Muscle layer of duodenum (tissue), 2 donors: ENCODE measurements around the gene CMTM7.

Experiments used
- H3K27ac ChIP-seq: one replicate; pipeline ENCODE4 v1.7.0; 2013; ENCODE audit warnings: mild to moderate bottlenecking, low read length
- H3K27me3 ChIP-seq: one replicate; pipeline ENCODE4 v1.7.0; 2013; ENCODE audit warnings: low read depth, mild to moderate bottlenecking, control low read depth, low read length
- H3K36me3 ChIP-seq, 2 donors: one replicate each; pipeline ENCODE4 v1.7.0; 2013; ENCODE audit warnings: low read length in 2 of 2, control low read depth in 1 of 2, mild to moderate bottlenecking in 1 of 2; ENCODE audit not compliant: insufficient read depth in 2 of 2, control insufficient read depth in 1 of 2
- H3K4me1 ChIP-seq, 2 donors: one replicate each; pipeline ENCODE4 v1.7.0; 2013; ENCODE audit warnings: low read length in 2 of 2, mild to moderate bottlenecking in 2 of 2, control low read depth in 1 of 2, moderate library complexity in 1 of 2; ENCODE audit not compliant: insufficient read depth in 2 of 2, control insufficient read depth in 1 of 2
- H3K4me3 ChIP-seq, 2 donors: one replicate each; pipeline ENCODE4 v1.7.0; 2013; ENCODE audit warnings: low read length in 2 of 2, low read depth in 1 of 2, mild to moderate bottlenecking in 1 of 2
- H3K9me3 ChIP-seq, 2 donors: one replicate each; pipeline ENCODE4 v1.7.0; 2013; ENCODE audit warnings: low read length in 2 of 2, control low read depth in 1 of 2, mild to moderate bottlenecking in 1 of 2; ENCODE audit not compliant: control insufficient read depth in 1 of 2
- donor health status: healthy.

CMTM7 gene

GRCh38 chr3:32391643-32392535 is at the start of gene CMTM7:
CMTM7 (plus strand) TSS chr3:32391853; CDS start chr3:32391907, 54 bp downstream.
- Histone ChIP-seq H3K27ac (peak within 1 kb of the TSS; percentile 66), H3K9me3 (no peaks in the 10 kb centered on the region), H3K27me3 (no peaks in the 10 kb centered on the region), H3K4me1 (peaks cover 0 to 4% of the 10 kb centered on the region in 2 donors), H3K36me3 (no peaks in the 10 kb centered on the region), H3K4me3 (peak within 1 kb of the TSS; percentile 45 to 78)

DNA sequence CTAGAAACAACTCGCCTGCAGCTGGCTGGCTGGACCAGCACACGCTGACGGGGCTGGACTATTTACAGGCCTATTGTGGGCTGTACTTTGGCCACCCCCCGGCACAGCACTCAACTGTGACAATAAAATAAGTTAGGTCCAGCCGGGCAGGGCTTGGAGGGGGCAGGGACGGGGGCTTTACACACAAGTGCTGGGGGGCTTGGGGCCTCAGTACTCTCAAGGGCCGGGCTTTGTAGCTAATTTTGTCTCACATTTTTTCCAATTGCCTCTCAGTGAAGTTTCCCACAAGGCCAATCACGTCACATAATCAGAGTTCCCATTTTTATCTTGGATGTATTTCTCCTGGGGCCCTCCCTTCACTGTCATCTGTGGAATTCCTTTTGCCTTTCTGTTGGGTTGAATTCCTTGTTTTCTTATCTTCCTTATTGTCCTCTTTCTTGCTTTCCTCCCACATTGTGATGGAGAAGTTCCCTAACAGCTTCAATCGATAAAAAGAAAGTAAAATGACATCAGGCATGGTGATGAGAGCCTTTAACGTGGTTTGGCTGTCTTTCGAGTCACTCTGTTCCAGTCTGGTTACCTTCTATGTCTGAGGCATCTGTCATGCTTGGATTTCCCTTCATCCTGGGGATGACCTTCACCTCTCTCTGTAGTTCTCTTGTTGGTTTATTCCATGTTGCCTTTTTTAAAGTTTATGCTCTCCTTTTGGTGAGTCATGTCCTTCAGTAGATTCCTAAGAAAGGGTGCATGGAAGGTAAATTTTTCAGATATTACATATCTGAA is 44.1 kb upstream of the CMTM7 start:
- Histone ChIP-seq H3K4me1 (no peaks in the 10 kb centered on the region), H3K4me3 (no peak overlapping the region), H3K27ac (no peak overlapping the region), H3K36me3 (no peaks in the 10 kb centered on the region), H3K9me3 (no peaks in the 10 kb centered on the region), H3K27me3 (no peaks in the 10 kb centered on the region)

- Histone ChIP-seq H3K4me3 (no peak overlapping the region), H3K27me3 (no peaks in the 10 kb centered on the region), H3K4me1 (no peaks in the 10 kb centered on the region), H3K36me3 (no peaks in the 10 kb centered on the region), H3K9me3 (no peaks in the 10 kb centered on the region), H3K27ac (no peak overlapping the region)
Measured at GRCh38 chr3:32349184-32349583, 42.5 kb upstream of the CMTM7 start.

DNA sequence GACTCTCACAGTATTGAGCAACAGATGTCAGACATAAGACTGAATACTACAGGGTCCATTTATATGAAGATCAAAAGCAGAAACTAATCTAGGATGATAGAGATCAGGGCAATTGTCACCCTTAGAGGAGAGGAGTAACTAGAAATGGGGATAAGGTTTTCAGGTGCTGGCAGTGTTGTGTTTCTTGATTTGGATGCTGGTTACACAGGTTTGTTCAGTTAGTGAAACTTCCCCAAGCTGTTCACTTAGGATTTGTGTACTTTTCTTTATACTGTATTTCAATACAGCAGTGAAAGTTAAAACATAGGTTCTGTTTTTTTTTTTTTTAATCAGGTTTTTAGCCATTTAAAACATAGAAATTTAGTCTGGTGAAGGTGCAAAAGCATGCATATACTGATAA is 39.1 kb upstream of the CMTM7 start:
- Histone ChIP-seq H3K27ac (no peak overlapping the region), H3K36me3 (no peaks in the 10 kb centered on the region), H3K4me1 (no peaks in the 10 kb centered on the region)

DNA sequence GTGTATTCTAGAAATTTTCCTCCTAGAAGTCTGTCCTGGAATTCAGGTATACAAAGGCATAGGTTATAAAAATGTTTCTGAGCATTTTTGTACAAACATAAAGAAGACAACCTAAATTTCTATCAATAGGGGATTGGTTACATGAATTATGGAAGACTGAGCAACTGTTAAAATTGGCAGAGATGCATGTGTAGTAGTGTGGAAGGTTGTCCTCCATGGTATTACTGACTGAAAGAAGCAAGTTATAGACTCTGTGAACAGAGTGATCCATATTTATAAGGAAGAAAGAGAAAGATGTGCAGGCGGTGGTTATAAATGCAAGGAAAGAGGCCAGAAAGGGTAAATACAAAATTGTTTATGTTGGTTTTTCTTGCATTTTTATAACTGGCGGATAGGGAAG is 38.3 kb upstream of the CMTM7 start:
- H3K4me1 ChIP-seq: no peaks in the 10 kb centered on the region
- H3K36me3 ChIP-seq: no peaks in the 10 kb centered on the region
- no peaks in the 10 kb centered on the region for H3K27me3 ChIP-seq
- H3K4me3 ChIP-seq: no peak overlapping the region
- H3K27ac ChIP-seq: no peak overlapping the region
- H3K9me3 ChIP-seq: no peaks in the 10 kb centered on the region

More for the DNA sequence above, 39.1 kb upstream of the CMTM7 start:
- no peak overlapping the region for H3K4me3 ChIP-seq
- no peaks in the 10 kb centered on the region for H3K9me3 ChIP-seq
- H3K27me3 ChIP-seq: no peaks in the 10 kb centered on the region

DNA sequence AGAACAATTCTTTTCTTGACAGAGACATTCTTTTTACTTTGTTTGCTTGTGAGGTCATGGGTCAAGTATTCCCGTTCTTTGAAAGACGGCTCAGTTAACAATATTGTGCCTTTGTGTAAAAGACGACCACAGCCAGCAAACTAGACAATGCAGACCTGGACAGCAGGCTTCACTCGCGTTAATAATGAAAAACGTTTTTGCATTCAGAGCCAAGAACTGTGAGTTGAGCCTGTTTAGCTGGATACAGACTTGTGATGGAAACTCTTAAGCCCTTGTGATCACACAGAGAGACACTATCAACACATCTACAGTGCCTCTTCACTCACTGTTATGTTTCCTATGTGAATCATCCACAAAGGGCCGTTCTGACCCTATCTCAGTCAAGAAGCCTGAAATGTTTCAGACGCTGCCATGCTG is 37.3 kb upstream of the CMTM7 start:
- no peaks in the 10 kb centered on the region for H3K36me3 ChIP-seq
- no peaks in the 10 kb centered on the region for H3K9me3 ChIP-seq
- no peaks in the 10 kb centered on the region for H3K4me1 ChIP-seq
- H3K4me3 ChIP-seq: no peak overlapping the region
- no peaks in the 10 kb centered on the region for H3K27me3 ChIP-seq
- no peak overlapping the region for H3K27ac ChIP-seq

DNA sequence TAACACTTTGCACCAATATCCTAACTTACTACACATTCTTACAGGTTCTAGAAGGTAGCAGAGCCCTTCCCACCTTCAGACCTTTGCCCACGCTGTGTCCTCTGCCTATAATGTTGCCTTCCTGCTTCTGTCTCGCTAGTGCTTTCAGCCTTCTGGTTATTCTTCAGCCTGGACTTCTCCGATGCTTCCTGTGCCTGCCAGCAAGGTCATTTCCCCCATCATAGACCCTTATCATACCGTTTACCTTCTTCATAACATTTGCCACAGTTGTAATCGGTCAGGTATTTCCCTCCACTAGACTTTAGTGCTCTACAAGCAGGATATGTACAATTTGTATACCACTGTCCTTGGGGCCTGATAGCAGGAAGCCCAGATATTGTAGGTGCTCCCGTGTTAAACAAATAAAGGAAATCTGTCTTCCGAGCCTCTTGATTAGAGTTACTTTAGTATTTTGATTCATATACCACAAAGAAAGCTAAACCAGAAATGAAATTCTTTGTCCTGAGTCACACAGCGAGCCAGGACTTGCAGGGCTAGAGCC is 35.8 kb upstream of the CMTM7 start:
- no peak overlapping the region for H3K27ac ChIP-seq
- no peaks in the 10 kb centered on the region for H3K27me3 ChIP-seq
- H3K4me3 ChIP-seq: no peak overlapping the region
- H3K9me3 ChIP-seq: no peaks in the 10 kb centered on the region
- no peaks in the 10 kb centered on the region for H3K4me1 ChIP-seq
- no peaks in the 10 kb centered on the region for H3K36me3 ChIP-seq

- Histone ChIP-seq H3K27me3 (no peaks in the 10 kb centered on the region), H3K36me3 (no peaks in the 10 kb centered on the region), H3K4me3 (no peak overlapping the region), H3K9me3 (no peaks in the 10 kb centered on the region), H3K4me1 (no peaks in the 10 kb centered on the region), H3K27ac (no peak overlapping the region)
Measured at GRCh38 chr3:32359766-32360492, 31.7 kb upstream of the CMTM7 start.

DNA sequence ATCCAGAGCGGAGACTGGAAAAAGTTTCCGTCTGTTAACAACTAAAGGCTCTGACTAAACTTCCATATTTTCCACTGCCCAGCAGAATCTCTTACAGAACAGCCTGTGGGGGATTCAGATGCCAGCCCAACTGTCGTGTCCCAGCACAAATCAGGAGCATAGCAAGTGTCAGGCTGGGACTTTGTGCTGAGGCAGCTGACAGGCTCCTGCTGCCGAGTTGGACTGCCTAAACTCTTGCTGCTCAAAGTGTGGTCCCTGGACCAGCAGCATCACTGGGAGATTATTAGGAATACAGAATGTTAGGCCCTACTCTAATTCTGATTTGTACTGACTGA is 31.2 kb upstream of the CMTM7 start:
- Histone ChIP-seq H3K9me3 (no peaks in the 10 kb centered on the region), H3K36me3 (no peaks in the 10 kb centered on the region), H3K4me3 (no peak overlapping the region), H3K27ac (no peak overlapping the region), H3K27me3 (no peaks in the 10 kb centered on the region), H3K4me1 (no peaks in the 10 kb centered on the region)

GRCh38 chr3:32366638-32367397 is 24.8 kb upstream of the CMTM7 start:
- H3K9me3 ChIP-seq: no peaks in the 10 kb centered on the region
- H3K4me3 ChIP-seq: no peak overlapping the region
- H3K27ac ChIP-seq: no peak overlapping the region
- H3K4me1 ChIP-seq: no peaks in the 10 kb centered on the region
- no peaks in the 10 kb centered on the region for H3K36me3 ChIP-seq
- no peaks in the 10 kb centered on the region for H3K27me3 ChIP-seq
